Stimulated activated memory B cell treated with anti-CD40 and anti-IgM and Interleukin-4, amounts not matched to agents 10 μg/mL and 1 μg/mL and 100 μg/mL, for 72 hours (primary cell): ENCODE data around the gene SVOP.
"Not testable (repeated sequence)": the region's sequence is repeated elsewhere in the genome, so short reads cannot be mapped to it uniquely, and the experiment has no call there.

ENCODE experiments used
- ATAC-seq: fragments of 150-1000 bp; cut with Tn5 transposase; 2 replicates; pipeline ENCODE4 v1.10.0; 2021
- H3K27ac Mint-ChIP-seq: one replicate; pipeline ENCODE4 v1.8.0; 2022; ENCODE audit warnings: mild to moderate bottlenecking, mixed read lengths
- H3K27me3 Mint-ChIP-seq: one replicate; pipeline ENCODE4 v1.8.0; 2022; ENCODE audit warnings: mixed read lengths
- H3K36me3 Mint-ChIP-seq: one replicate; pipeline ENCODE4 v1.8.0; 2022; ENCODE audit warnings: mixed read lengths
- H3K4me1 Mint-ChIP-seq: one replicate; pipeline ENCODE4 v1.8.0; 2022; ENCODE audit warnings: mixed read lengths
- H3K4me3 Mint-ChIP-seq: one replicate; pipeline ENCODE4 v1.8.0; 2022; ENCODE audit warnings: mild to moderate bottlenecking, moderate library complexity, mixed read lengths
- H3K9me3 Mint-ChIP-seq: one replicate; pipeline ENCODE4 v1.8.0; 2022; ENCODE audit warnings: mixed read lengths

Gene SVOP

DNA sequence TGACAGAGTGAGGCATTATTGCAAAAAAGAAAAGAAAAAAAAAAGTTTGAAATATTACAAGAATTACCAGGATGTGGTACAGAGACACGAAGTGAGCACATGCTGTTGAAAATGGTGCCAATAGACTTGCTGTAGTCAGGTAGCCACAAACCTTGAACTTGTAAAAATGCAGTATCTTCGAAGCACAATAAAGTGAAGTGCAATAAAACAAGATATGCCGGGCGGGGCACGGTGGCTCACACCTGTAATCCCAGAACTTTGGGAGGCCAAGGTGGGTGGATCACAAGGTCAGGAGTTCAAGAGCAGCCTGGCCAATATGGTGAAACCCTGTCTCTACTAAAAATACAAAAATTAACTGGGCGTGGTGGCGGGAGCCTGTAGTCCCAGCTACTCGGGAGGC is 28.9 kb upstream of the SVOP start:
- not testable (repeated sequence) for H3K27me3 Mint-ChIP-seq, H3K9me3 Mint-ChIP-seq, H3K36me3 Mint-ChIP-seq, H3K27ac Mint-ChIP-seq, ATAC-seq, H3K4me3 Mint-ChIP-seq
- peaks cover 23% of the 10 kb centered on the region for H3K4me1 Mint-ChIP-seq

DNA sequence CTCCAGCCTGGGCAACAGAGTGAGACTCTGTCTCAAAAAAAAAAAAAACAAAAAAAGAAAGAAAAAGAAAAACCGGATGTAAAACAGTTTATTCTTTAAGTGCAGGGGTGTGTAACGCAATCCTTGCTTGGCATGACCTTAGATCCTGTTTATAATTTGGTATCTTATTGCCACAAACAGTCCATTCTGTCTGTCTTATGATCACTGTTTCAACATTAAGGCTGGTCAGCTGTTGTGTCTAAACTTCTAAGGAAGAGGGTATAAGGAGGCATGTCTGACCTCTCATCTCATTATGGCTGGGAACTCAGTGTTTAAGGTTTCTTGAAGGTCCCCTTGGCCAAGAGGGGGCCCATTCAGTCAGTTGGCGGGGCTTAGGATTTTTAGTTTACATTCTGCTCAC is 27.8 kb upstream of the SVOP start:
- H3K36me3 Mint-ChIP-seq, H3K9me3 Mint-ChIP-seq, H3K4me3 Mint-ChIP-seq, H3K27ac Mint-ChIP-seq, H3K27me3 Mint-ChIP-seq, ATAC-seq: not testable (repeated sequence)
- peaks cover 16% of the 10 kb centered on the region for H3K4me1 Mint-ChIP-seq

DNA sequence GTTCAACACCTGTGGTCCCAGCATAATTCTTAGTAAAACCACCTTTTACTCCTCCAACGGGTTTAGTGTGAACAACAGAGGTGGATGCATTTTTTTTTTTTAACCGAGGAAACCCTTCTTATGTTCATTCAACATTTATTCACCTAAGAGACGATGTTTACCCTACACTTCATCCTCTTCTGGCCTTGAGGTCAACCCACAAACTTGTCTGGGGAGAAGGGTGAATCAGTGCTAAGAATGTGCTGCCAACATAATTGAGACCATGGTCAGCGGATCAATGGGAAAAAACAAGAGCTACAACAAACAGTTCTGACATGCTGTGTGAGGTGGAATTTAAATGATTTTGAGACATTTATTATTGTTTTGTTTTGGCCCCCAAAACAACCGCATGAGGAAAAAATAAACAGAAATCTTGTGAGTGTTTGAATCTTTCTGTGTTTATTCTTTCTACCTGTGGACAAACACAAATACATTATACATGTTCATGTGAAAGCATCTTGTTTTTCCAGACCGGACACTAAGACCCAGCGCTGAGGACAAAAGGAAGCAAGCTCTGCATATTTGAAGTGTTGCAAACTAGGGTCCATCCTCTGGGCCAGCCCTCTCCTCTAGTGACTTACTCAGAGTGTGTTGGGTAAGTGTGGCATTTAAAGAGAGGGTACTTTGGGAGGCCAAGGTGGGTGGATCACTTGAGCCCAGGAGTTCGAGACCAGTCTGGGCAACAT is 26.4 kb upstream of the SVOP start:
- Mint-ChIP-seq H3K36me3 (no peaks in the 10 kb centered on the region), H3K4me3 (no peak overlapping the region), H3K4me1 (peaks cover 4% of the 10 kb centered on the region), H3K27ac (no peak overlapping the region), H3K9me3 (no peaks in the 10 kb centered on the region), H3K27me3 (peaks cover 21% of the 10 kb centered on the region)
- ATAC-seq: no peak

DNA sequence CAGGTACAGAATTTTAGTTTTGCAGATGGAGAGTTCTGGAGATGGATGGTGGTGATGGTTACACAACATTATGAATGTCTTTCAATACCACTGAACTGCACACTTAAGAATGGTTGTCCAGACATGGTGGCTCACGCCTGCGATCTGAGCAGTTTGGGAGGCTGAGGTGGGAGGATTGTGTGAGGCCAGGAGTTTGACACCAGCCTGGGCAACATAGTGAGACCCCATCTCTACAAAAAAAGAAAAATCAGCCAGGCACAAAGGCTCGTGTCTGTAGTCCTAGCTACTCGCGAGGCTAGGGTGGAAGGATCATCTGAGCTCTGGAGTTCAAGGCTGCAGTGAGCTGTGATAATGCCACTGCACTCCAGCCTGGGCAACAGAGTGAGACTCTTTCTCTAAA is 23.4 kb upstream of the SVOP start:
- peaks cover 25% of the 10 kb centered on the region for H3K27me3 Mint-ChIP-seq
- ATAC-seq: no peak
- H3K9me3 Mint-ChIP-seq: no peaks in the 10 kb centered on the region
- no peak overlapping the region for H3K27ac Mint-ChIP-seq
- H3K36me3 Mint-ChIP-seq: no peaks in the 10 kb centered on the region
- H3K4me1 Mint-ChIP-seq: no peaks in the 10 kb centered on the region
- no peak overlapping the region for H3K4me3 Mint-ChIP-seq

DNA sequence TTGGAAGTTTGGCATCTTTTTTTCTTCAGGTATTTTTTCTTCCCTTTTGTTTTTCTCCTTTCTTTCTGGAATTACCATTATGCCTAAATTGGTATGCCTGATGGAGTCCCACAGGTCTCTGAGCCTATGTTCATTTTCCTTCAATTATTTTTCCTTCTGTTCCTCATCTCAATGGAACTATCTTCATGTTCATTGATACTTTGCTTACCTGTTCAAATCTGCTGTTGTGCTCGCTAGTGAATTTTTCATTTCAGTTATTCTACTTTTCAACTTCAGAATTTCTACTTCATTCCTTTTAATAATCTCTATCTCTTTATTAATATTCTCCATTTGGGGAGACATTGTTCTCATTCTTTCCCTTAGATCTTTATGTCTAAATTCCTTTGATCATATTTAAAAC is 16.1 kb upstream of the SVOP start:
- no peak overlapping the region for H3K4me3 Mint-ChIP-seq
- ATAC-seq: no peak
- no peaks in the 10 kb centered on the region for H3K4me1 Mint-ChIP-seq
- peaks cover 10% of the 10 kb centered on the region for H3K27me3 Mint-ChIP-seq
- H3K36me3 Mint-ChIP-seq: peaks cover 7% of the 10 kb centered on the region
- peaks cover 12% of the 10 kb centered on the region for H3K9me3 Mint-ChIP-seq
- no peak overlapping the region for H3K27ac Mint-ChIP-seq

DNA sequence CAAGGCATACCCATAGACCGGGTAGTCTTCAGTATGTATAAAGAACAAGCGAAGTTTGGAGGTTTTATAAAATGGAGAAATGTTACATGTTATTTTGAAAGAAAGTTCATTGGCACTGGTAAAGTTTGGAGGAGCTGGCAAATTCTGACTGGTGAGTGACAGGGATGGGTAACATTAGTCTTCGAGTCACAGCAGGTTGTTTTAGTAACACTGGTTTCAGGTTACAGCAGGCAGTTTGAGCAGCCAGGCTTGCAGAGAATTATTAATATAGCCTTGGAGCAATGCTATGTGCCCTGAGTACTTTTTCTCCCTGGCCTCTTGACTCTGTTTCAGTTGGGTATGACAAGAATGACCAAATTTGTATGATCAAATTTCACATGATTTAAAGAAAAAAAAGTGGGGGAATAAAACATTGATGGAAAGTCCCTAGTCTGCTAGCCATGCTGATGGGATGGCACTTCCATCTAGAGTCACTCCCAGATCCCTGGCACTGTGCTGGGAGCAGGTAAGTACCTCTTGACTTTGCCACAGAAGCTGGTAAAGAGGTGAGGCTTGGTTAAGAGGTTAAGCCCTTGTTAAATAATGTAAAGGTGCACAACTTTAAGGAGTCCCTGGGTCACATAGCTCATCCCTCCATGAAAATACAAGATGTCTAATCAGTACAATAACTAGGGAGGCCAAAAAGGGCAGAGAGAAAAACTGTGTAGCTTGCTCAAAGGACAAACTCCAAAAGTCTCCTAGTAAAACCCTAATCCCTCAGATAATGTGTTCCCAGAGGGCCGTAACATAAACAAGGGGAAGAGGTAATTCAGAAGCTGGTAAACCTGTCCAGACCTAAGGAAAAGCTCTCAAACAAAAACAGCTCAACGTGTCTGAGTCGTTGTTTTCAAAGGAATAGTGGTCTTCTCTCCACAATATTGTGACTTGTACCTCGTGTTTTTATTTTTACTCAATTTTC is 12.7 kb upstream of the SVOP start:
- H3K27ac Mint-ChIP-seq: no peak overlapping the region
- H3K9me3 Mint-ChIP-seq: peaks cover 12% of the 10 kb centered on the region
- no peaks in the 10 kb centered on the region for H3K4me1 Mint-ChIP-seq
- H3K27me3 Mint-ChIP-seq: peaks cover 9% of the 10 kb centered on the region
- H3K36me3 Mint-ChIP-seq: peaks cover 7% of the 10 kb centered on the region
- no peak overlapping the region for H3K4me3 Mint-ChIP-seq
- no peak for ATAC-seq

DNA sequence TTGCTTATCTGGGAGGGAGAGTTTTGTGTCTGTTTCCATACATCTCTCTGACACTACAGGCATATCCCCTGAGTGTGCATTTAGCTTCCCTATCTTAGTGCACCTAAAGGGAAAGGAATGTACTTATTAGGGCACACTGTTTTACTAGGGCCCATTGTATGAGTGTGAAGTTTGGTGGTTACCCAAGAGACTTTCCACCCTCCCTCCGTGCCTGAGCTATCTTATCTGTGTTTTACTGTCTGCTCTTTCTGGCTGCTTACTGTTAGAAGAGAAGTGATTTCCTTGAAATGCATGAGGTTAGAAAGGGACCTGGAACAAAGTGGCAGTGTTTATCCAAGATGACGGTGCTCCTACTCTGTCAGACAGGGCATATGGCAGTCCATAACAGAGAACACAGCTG is 8.5 kb upstream of the SVOP start:
- Mint-ChIP-seq H3K9me3 (no peaks in the 10 kb centered on the region), H3K4me3 (no peak overlapping the region), H3K4me1 (no peaks in the 10 kb centered on the region), H3K27me3 (peaks cover 9% of the 10 kb centered on the region), H3K36me3 (no peaks in the 10 kb centered on the region), H3K27ac (no peak overlapping the region)
- ATAC-seq: no peak

DNA sequence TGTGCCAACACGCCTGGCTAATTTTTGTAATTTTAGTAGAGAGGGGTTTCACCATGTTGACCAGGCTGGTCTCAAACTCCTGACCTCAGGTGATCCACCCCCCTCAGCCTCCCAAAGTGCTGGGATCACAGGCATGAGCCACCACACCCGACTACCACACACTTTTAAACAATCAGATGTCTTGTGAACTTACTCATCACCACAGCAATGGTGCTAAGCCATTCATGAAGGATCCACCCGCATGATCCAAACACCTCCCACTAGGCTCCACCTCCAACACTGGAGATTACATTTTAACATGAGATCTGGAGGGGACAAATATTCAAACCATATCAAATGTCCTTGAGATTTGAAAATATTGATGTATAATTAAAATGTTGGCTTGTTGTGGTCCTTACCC is 7.8 kb upstream of the SVOP start:
- H3K4me1 Mint-ChIP-seq, H3K27ac Mint-ChIP-seq, H3K36me3 Mint-ChIP-seq, H3K9me3 Mint-ChIP-seq, ATAC-seq, H3K4me3 Mint-ChIP-seq: not testable (repeated sequence)
- H3K27me3 Mint-ChIP-seq: peaks cover 12% of the 10 kb centered on the region

DNA sequence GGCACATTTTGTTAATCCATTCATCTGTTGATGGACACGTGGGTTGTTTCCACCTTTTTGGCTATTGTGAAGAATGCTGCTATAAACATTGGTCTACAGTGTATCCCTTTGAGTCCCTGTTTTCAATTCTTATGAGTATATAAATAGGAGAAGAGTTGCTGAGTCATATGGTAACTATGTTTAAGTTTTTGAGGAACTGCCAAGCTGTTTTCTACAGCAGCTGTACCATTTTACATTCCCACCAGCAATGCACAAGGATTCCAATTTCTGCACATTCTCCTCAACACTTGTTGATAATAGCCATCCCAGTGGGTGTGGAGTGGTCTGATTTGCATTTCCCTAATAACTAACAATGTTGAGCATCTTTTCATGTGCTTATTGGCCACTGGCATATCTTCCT is 6.9 kb upstream of the SVOP start:
- H3K27ac Mint-ChIP-seq: no peak overlapping the region
- no peaks in the 10 kb centered on the region for H3K36me3 Mint-ChIP-seq
- no peak overlapping the region for H3K4me3 Mint-ChIP-seq
- H3K4me1 Mint-ChIP-seq: no peaks in the 10 kb centered on the region
- peaks cover 14% of the 10 kb centered on the region for H3K27me3 Mint-ChIP-seq
- ATAC-seq: no peak
- no peaks in the 10 kb centered on the region for H3K9me3 Mint-ChIP-seq

DNA sequence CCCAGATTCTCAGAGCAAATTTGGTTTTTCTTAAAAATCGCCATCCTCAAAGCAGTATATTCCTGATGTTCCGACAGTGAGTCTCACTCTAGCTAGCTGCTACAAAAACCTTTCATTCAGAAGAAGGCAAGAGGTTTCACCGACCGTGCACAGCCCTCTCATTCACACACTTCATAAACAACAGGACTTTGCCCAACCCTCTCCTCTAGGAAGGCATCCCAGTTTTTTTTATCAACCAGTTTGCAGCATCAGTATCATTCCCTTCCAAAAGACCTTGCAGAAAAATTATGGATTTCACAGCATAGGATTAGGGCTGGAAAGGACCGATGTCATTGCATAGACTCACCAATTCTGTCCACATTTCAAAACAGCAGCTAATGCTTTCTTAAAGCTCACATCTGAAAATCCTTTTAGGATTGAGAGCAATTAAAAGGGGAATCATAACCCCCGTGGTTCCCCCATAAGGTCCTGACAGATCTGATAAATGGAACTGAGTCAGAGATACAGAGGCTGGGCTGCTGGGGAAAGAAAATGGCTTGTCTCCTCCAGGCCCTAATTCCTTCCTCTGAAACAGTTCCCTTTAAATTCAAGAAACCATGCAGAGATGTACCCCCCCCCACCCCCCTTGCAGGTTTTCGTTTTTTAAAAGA is 597 bp downstream of the SVOP start:
- no peak for ATAC-seq
- Mint-ChIP-seq H3K4me1 (peaks cover 5% of the 10 kb centered on the region), H3K27me3 (peaks cover 59% of the 10 kb centered on the region), H3K27ac (no peak overlapping the region), H3K4me3 (no peak overlapping the region), H3K9me3 (no peaks in the 10 kb centered on the region), H3K36me3 (no peaks in the 10 kb centered on the region)

DNA sequence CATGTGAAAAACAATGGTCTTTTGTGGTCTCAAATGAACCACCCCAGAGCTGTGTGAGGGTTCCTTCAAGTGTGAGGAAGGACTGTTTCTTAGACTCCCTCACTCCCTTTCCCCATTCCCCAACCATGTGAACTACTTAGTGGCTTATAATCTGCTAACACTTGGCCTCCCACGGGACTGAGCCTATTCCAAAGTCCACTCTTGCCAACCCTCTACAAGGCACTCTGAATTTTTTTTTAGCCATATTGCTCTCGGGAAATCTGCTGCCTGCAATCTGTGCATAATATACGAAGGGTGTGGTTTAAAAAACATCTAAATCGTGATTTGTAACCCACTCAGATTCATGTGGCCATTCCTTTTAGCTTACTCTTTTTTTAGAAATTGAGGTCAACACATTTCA is 2.6 kb downstream of the SVOP start:
- peaks cover 5% of the 10 kb centered on the region for H3K4me1 Mint-ChIP-seq
- H3K36me3 Mint-ChIP-seq: no peaks in the 10 kb centered on the region
- H3K27me3 Mint-ChIP-seq: peaks cover 61% of the 10 kb centered on the region
- H3K4me3 Mint-ChIP-seq: no peak overlapping the region
- no peak overlapping the region for H3K27ac Mint-ChIP-seq
- ATAC-seq: no peak
- H3K9me3 Mint-ChIP-seq: no peaks in the 10 kb centered on the region

DNA sequence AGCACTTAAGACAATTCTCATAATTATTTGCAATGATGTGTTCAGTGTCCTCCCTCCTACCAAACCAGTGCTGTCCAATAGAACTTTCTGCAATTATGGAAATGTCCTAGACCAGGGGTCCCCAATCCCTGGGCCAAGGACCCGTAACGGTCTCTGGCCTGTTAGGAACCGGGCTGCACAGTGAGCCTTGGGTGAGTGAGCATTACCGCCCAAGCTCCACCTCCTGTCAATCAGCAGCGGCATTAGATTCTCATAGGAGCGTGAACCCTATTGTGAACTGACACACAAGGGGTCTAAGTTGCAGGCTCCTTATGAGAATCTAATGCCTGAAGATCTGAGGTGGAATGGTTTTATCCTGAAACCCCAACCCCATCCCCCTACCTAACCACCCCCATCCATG is 3.9 kb downstream of the SVOP start:
- no peak overlapping the region for H3K4me3 Mint-ChIP-seq
- no peak overlapping the region for H3K27ac Mint-ChIP-seq
- no peaks in the 10 kb centered on the region for H3K9me3 Mint-ChIP-seq
- no peaks in the 10 kb centered on the region for H3K36me3 Mint-ChIP-seq
- H3K27me3 Mint-ChIP-seq: peaks cover 60% of the 10 kb centered on the region
- ATAC-seq: no peak
- peaks cover 5% of the 10 kb centered on the region for H3K4me1 Mint-ChIP-seq

DNA sequence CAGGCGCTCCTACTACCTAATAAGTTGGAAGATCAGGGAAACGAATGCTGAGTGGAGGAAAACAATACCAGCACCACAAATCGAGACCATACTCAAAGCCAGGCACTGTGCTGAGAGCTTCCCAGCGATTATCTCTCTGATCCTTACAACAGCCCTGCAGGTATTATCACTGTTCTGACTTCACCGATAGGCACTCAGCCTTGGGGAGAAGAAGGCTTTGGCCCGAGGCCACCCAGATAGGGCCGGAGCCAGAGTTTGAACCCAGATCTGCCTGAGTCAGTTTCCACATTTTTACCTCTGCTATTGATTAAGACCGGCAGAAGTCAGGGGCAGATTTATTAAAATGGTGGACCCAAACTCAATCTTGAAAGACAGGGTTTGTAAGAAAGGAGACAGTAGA is 4.9 kb downstream of the SVOP start:
- H3K9me3 Mint-ChIP-seq: no peaks in the 10 kb centered on the region
- no peaks in the 10 kb centered on the region for H3K36me3 Mint-ChIP-seq
- peaks cover 5% of the 10 kb centered on the region for H3K4me1 Mint-ChIP-seq
- ATAC-seq: no peak
- H3K27me3 Mint-ChIP-seq: peaks cover 58% of the 10 kb centered on the region
- no peak overlapping the region for H3K4me3 Mint-ChIP-seq
- H3K27ac Mint-ChIP-seq: no peak overlapping the region

DNA sequence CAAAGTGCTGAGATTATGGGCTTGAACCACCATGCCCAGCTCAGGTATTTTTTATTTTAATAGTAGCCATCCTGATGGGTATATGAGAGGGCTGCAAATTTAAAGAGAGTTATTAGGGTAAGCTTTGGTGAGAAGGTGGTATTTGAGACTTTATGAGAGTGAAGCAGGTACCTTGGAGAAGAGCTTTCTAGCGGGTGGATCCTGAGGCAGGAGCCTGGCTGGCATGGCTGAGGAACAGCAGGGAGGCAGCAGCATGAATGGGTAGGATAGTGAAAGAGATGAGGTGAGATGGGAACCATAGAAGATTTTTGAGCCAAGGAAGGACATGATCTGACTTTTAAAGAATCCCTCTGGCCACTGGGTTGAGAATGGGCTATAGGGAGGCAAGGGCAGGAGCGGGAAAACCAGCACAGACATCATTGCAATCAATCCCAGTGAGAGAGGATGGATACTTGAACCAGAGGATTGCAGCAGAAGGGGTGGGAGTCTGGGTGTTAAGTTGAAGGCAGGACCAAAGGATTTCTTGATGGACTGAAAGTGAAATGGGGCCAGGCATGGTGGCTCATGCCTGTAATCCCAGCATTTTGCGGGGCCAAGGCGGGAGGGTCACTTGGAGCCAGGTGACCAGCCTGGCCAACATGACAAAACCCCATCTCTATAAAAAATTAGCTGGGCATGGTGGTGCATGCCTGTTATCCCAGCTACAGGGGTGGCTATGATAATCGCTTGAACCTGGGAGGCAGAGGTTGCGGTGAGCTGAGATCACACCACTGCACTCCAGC is 5.7 kb downstream of the SVOP start:
- Mint-ChIP-seq H3K27ac (no peak overlapping the region), H3K4me1 (no peaks in the 10 kb centered on the region), H3K27me3 (peaks cover 50% of the 10 kb centered on the region), H3K36me3 (no peaks in the 10 kb centered on the region), H3K9me3 (no peaks in the 10 kb centered on the region), H3K4me3 (no peak overlapping the region)
- no peak for ATAC-seq

DNA sequence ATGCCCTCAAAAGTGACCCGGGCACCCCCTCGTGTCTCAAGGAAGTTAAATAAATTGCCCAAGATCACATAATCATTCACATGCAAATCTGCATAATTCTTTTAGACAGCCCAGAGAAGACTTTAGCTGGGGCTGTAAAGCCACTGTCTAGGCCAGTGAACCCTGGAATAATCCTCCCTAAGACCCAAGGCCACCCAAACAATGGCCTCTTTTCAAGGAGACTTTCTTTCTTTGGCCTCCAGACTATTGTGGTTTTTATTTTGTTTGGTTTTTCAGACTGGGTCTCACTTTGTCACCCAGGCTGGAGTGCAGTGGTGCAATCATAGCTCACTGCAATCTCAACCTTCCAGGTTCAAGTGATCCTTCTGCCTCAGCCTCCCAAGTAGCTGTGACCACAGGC is 10.6 kb downstream of the SVOP start:
- Mint-ChIP-seq H3K36me3 (no peaks in the 10 kb centered on the region), H3K9me3 (no peaks in the 10 kb centered on the region), H3K27me3 (peaks cover 45% of the 10 kb centered on the region), H3K4me3 (no peak overlapping the region), H3K4me1 (no peaks in the 10 kb centered on the region), H3K27ac (no peak overlapping the region)
- ATAC-seq: no peak
